ENCODE results near the gene FRG1.

DNA sequence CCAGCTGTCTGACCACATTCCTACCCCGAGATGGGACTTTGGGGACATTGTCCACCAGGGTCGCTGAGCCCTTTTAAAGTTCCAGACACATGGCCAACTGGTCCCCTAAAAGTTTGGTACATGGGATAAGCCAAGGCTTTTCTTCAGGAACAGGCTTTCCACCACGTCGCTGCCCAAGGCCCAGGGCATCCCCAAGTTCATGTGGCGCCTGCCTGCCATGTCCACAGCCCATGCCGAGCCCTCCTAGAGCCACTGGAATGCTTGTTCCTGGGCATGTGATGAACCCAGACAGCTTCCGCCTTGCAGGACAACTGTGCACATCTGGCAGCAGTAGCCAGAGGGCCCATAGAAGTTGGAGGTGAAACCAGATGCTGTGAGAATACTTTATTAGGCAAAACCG lies 41.3 kb downstream of the FRG1 start:
- TF ChIP-seq, protein P1, sequence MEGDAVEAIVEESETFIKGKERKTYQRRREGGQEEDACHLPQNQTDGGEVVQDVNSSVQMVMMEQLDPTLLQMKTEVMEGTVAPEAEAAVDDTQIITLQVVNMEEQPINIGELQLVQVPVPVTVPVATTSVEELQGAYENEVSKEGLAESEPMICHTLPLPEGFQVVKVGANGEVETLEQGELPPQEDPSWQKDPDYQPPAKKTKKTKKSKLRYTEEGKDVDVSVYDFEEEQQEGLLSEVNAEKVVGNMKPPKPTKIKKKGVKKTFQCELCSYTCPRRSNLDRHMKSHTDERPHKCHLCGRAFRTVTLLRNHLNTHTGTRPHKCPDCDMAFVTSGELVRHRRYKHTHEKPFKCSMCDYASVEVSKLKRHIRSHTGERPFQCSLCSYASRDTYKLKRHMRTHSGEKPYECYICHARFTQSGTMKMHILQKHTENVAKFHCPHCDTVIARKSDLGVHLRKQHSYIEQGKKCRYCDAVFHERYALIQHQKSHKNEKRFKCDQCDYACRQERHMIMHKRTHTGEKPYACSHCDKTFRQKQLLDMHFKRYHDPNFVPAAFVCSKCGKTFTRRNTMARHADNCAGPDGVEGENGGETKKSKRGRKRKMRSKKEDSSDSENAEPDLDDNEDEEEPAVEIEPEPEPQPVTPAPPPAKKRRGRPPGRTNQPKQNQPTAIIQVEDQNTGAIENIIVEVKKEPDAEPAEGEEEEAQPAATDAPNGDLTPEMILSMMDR (conservative IDR thresholded peaks at IDR 0.05; ENCODE audit: low read depth in 2 of 2), result no peak
- TF ChIP-seq EZH2 (IDR thresholded peaks at IDR 0.05; ENCODE audit: low read depth, unreplicated experiment) (no peak), CREB1 (CRISPR knock-in tag; IDR thresholded peaks at IDR 0.05; ENCODE audit: low read depth) (no peak), POLR2AphosphoS5 (IDR thresholded peaks at IDR 0.05; ENCODE audit: low read depth) (no peak), EZH2phosphoT487 (IDR thresholded peaks at IDR 0.05; ENCODE audit: unreplicated experiment) (no peak), ZNF114 (CRISPR knock-in tag; IDR thresholded peaks at IDR 0.05) (no peak)
- TF ChIP-seq, protein P2, sequence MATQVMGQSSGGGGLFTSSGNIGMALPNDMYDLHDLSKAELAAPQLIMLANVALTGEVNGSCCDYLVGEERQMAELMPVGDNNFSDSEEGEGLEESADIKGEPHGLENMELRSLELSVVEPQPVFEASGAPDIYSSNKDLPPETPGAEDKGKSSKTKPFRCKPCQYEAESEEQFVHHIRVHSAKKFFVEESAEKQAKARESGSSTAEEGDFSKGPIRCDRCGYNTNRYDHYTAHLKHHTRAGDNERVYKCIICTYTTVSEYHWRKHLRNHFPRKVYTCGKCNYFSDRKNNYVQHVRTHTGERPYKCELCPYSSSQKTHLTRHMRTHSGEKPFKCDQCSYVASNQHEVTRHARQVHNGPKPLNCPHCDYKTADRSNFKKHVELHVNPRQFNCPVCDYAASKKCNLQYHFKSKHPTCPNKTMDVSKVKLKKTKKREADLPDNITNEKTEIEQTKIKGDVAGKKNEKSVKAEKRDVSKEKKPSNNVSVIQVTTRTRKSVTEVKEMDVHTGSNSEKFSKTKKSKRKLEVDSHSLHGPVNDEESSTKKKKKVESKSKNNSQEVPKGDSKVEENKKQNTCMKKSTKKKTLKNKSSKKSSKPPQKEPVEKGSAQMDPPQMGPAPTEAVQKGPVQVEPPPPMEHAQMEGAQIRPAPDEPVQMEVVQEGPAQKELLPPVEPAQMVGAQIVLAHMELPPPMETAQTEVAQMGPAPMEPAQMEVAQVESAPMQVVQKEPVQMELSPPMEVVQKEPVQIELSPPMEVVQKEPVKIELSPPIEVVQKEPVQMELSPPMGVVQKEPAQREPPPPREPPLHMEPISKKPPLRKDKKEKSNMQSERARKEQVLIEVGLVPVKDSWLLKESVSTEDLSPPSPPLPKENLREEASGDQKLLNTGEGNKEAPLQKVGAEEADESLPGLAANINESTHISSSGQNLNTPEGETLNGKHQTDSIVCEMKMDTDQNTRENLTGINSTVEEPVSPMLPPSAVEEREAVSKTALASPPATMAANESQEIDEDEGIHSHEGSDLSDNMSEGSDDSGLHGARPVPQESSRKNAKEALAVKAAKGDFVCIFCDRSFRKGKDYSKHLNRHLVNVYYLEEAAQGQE (IDR thresholded peaks at IDR 0.05; ENCODE audit: unreplicated experiment), result no peak
- TF ChIP-seq, protein P3, sequence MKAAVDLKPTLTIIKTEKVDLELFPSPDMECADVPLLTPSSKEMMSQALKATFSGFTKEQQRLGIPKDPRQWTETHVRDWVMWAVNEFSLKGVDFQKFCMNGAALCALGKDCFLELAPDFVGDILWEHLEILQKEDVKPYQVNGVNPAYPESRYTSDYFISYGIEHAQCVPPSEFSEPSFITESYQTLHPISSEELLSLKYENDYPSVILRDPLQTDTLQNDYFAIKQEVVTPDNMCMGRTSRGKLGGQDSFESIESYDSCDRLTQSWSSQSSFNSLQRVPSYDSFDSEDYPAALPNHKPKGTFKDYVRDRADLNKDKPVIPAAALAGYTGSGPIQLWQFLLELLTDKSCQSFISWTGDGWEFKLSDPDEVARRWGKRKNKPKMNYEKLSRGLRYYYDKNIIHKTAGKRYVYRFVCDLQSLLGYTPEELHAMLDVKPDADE (IDR thresholded peaks at IDR 0.05), result no peak

All from GM23338 (cell line).